PC-3 (cell line): Measurements from ENCODE around the gene ARHGEF2. TPM values are rescaled to one million over a fixed set of nuclear protein-coding genes. Genes with fewer than 3 reads are reported as not detected.

Experiments used
- ATAC-seq: fragments of 200-7000 bp; cut with Tn5 transposase; 2 replicates; pipeline ENCODE4 v1.9.1; 2020; ENCODE audit warnings: mild to moderate bottlenecking, moderate library complexity
- BruUV-seq: library from RNA; stranded (reverse); fragments of 400-500 nt; replicated peaks from 2 replicates; lab custom pipeline; 2021; lab: Mats Ljungman, UMichigan
- CTCF ChIA-PET: fragments of 300-600 bp; sonication (Branson Sonifier 250); formaldehyde crosslinking; loops from one replicate; lab custom pipeline; 2022; ENCODE audit warnings: antibody characterized with exemption; lab: Charles Lee
- POLR2A ChIA-PET: fragments of 300-600 bp; sonication (Branson Sonifier 250); formaldehyde crosslinking; loops from one replicate; lab custom pipeline; 2022; ENCODE audit warnings: antibody characterized with exemption; ENCODE audit not compliant: unreplicated experiment; lab: Charles Lee
- DNase-seq: peaks from one replicate; pipeline ENCODE4 v3.0.0-alpha.2; 2015
- H2AFZ ChIP-seq: fragments of 300-600 bp; sonication (generic); 2 replicates; pipeline ENCODE4 v1.6.0; 2016; ENCODE audit warnings: antibody characterized with exemption, low read length
- H3F3A ChIP-seq: fragments of 300-600 bp; sonication (generic); one replicate; pipeline ENCODE4 v1.6.0; 2017; ENCODE audit warnings: antibody characterized with exemption, low read length, control low read depth, mild to moderate bottlenecking; ENCODE audit not compliant: unreplicated experiment
- H3K27ac ChIP-seq: fragments of 300-600 bp; sonication (generic); 2 replicates; pipeline ENCODE4 v1.5.1; 2016; ENCODE audit warnings: mild to moderate bottlenecking, low read length
- H3K27me3 ChIP-seq: fragments of 300-600 bp; sonication (generic); 2 replicates; pipeline ENCODE4 v1.6.1; 2016; ENCODE audit warnings: low read length, mixed read lengths
- H3K36me3 ChIP-seq: fragments of 300-600 bp; sonication (generic); 2 replicates; pipeline ENCODE4 v1.6.1; 2016; ENCODE audit warnings: low read depth, mixed run types, low read length, mixed read lengths
- H3K4me1 ChIP-seq: fragments of 300-600 bp; sonication (generic); 2 replicates; pipeline ENCODE4 v1.5.1; 2016; ENCODE audit warnings: low read length; ENCODE audit not compliant: insufficient read depth
- H3K4me2 ChIP-seq: fragments of 300-600 bp; sonication (generic); 2 replicates; pipeline ENCODE4 v1.6.0; 2016; ENCODE audit warnings: low read length
- H3K4me3 ChIP-seq: fragments of 300-600 bp; sonication (generic); 2 replicates; pipeline ENCODE4 v1.5.1; 2016; ENCODE audit warnings: mild to moderate bottlenecking, low read length, mixed read lengths
- H3K79me2 ChIP-seq: fragments of 300-600 bp; sonication (generic); 2 replicates; pipeline ENCODE4 v1.6.1; 2017; ENCODE audit warnings: low read length, mixed read lengths
- H3K9ac ChIP-seq: fragments of 300-600 bp; sonication (generic); 2 replicates; pipeline ENCODE4 v1.6.0; 2016; ENCODE audit warnings: mild to moderate bottlenecking, low read length
- H3K9me2 ChIP-seq: fragments of 300-600 bp; sonication (generic); replicated peaks from 2 replicates; pipeline ENCODE4 v1.6.1; 2016; ENCODE audit warnings: mixed run types, low read length, mixed read lengths
- H3K9me3 ChIP-seq: fragments of 300-600 bp; sonication (generic); 2 replicates; pipeline ENCODE4 v1.6.1; 2016; ENCODE audit warnings: low read length, mixed read lengths
- H4K20me1 ChIP-seq: fragments of 300-600 bp; sonication (generic); 2 replicates; pipeline ENCODE4 v1.6.1; 2016; ENCODE audit warnings: low read length, mixed read lengths
- EZH2 ChIP-seq: fragments of 300-600 bp; sonication (generic); IDR thresholded peaks from one replicate; pipeline ENCODE4 v1.6.1; 2017; ENCODE audit warnings: antibody characterized with exemption, mild to moderate bottlenecking, low read length; ENCODE audit not compliant: unreplicated experiment
- EZH2phosphoT487 ChIP-seq: fragments of 300-600 bp; sonication (generic); IDR thresholded peaks from 2 replicates; pipeline ENCODE4 v1.6.1; 2018; ENCODE audit warnings: mild to moderate bottlenecking, antibody characterized with exemption, low read length, borderline replicate concordance
- intact Hi-C: fragments of 100-400 bp; cut with micrococcal nuclease; formaldehyde crosslinking; loops from 2 replicates; pipeline ENCODE4 v1.9.0; 2023
- total RNA-seq: library from RNA; depleted of rRNA; stranded (reverse); fragments of >200 nt; gene quantifications from 2 replicates; pipeline ENCODE4 v1.2.3, GENCODE V29; 2014
- TF ChIP-seq, protein P1 (sequence below): fragments of 300-600 bp; sonication (generic); conservative IDR thresholded peaks from 2 replicates; pipeline ENCODE4 v1.5.1; 2017; ENCODE audit warnings: antibody characterized with exemption, low read depth, mild to moderate bottlenecking, low read length

The ARHGEF2 gene
- total RNA-seq, 1 experiment from 2014 or later, result 65.9 TPM

DNA sequence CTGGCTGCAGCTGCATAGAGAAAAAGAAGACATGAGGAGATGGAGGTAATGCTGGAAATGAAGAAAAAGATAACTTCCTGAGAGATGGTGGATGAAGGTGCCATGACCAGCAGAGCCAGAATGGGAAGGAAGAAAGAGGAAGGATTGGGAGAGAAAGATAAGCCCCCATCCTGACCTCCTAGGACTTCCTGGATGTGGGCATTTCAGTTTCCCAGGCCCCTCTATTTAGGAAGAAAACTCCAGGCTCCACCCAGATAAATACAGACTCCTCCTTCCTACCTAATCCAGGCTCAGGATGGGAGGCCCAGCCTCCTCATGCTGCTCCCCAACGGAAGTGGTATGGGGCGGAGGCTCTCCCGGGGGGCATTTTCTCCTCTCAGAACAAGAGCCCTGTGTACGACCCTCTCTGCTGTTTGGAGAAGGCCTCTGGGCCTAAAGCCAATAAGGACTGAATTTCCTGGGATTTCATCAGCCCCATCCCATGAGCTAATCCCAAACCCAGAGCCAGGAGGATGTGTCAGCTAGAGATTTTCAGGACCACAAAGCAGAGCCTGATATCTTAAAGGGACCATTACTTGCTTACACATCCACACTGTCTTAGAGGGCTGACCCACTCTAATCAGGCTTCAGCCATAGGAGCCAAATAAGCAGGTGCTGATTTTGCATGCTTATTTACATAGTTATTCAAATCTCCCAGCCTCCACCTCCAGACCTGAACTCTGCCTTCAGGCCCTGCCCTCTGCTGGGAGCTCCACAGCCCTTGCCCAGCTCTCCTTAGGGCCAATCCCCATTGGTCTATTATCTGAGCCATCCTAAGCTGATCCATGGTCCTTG, 5.1 kb upstream of the ARHGEF2 start:
- Histone ChIP-seq H3K27me3 (no peaks in the 10 kb centered on the region), H3K36me3 (no peaks in the 10 kb centered on the region), H3F3A (no peaks in the 10 kb centered on the region), H3K27ac (peak overlapping the region; percentile 61), H4K20me1 (no peaks in the 10 kb centered on the region), H3K9me3 (no peaks in the 10 kb centered on the region), H3K9ac (peak overlapping the region; percentile 24), H3K79me2 (peaks cover 10% of the 10 kb centered on the region), H2AFZ (no peak overlapping the region), H3K4me2 (no peak overlapping the region), H3K4me3 (no peak overlapping the region), H3K9me2 (no peaks in the 10 kb centered on the region), H3K4me1 (peaks cover 29% of the 10 kb centered on the region)
- no TSS peak for BruUV-seq
- ChIA-PET POLR2A (interaction anchor here (0.6 to 1.3 kb wide), 3 partner anchors 45 to 91 kb away, joined by 4 to 8 read pairs (median 5); partner anchors contain the start of gene KHDC4), CTCF (interaction anchor here (0.5 to 1.5 kb wide), 4 partner anchors 45 to 170 kb away, joined by 3 to 6 read pairs (median 3); partner anchors contain the start of gene SEMA4A)
- intact Hi-C loops, result loop anchor here (1.0 kb wide), 1 partner anchor 21 kb away; no protein-coding TSS in a partner anchor
- no peak for TF ChIP-seq EZH2phosphoT487
- TF ChIP-seq, protein P1, sequence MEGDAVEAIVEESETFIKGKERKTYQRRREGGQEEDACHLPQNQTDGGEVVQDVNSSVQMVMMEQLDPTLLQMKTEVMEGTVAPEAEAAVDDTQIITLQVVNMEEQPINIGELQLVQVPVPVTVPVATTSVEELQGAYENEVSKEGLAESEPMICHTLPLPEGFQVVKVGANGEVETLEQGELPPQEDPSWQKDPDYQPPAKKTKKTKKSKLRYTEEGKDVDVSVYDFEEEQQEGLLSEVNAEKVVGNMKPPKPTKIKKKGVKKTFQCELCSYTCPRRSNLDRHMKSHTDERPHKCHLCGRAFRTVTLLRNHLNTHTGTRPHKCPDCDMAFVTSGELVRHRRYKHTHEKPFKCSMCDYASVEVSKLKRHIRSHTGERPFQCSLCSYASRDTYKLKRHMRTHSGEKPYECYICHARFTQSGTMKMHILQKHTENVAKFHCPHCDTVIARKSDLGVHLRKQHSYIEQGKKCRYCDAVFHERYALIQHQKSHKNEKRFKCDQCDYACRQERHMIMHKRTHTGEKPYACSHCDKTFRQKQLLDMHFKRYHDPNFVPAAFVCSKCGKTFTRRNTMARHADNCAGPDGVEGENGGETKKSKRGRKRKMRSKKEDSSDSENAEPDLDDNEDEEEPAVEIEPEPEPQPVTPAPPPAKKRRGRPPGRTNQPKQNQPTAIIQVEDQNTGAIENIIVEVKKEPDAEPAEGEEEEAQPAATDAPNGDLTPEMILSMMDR, result peak; percentile 31; the same call in 1 of the 2 replicates
- peak; percentile 70 for DNase-seq
- peak; percentile 72 for ATAC-seq

DNA sequence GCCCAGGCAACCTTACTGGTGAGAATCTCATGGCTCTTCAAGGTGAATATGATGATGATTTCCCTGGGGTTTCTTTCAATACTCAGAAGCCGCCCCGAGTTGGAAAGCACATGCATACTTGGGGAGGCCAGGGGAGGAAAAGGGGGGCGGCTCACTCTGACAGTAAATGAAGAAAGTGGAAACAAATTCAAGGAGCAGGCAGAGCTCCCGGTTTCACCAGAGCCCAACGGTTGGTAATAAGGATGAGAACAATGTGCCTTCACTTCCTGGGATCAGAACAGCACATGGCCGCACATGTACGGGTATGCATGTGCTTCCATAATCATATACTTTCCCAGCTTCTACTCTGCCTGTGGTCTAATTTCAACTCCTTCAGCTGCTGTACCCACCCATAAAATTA, 3.8 kb upstream of the ARHGEF2 start:
- Histone ChIP-seq H4K20me1 (no peaks in the 10 kb centered on the region), H3K4me2 (no peak overlapping the region), H3K9me2 (no peaks in the 10 kb centered on the region), H3K27ac (no peak overlapping the region), H2AFZ (no peak overlapping the region), H3K9ac (no peak overlapping the region), H3K9me3 (no peaks in the 10 kb centered on the region), H3F3A (no peaks in the 10 kb centered on the region), H3K4me1 (peaks cover 32% of the 10 kb centered on the region), H3K36me3 (no peaks in the 10 kb centered on the region), H3K4me3 (no peak overlapping the region), H3K79me2 (peaks cover 24% of the 10 kb centered on the region), H3K27me3 (no peaks in the 10 kb centered on the region)
- POLR2A ChIA-PET, result interaction anchor here (0.7 kb wide), 1 partner anchor 101 kb away, joined by 4 read pairs; no protein-coding TSS in a partner anchor
- no TSS peak for BruUV-seq
- no peak for TF ChIP-seq EZH2
- TF ChIP-seq, protein P1, result no peak
- TF ChIP-seq EZH2phosphoT487, result no peak
- DNase-seq (no peak), ATAC-seq (no peak)
- CTCF ChIA-PET, result no interaction called here
- intact Hi-C loops, result no loop called here
